Neural cell (in vitro differentiated cells): Measurements from ENCODE around the gene ALOX5.

Experiments
- EP300 ChIP-seq: fragments of 450-650 bp; conservative IDR thresholded peaks from 2 replicates; pipeline ENCODE4 v1.6.1; 2014; ENCODE audit warnings: antibody characterized with exemption, mild to moderate bottlenecking, moderate library complexity; ENCODE audit not compliant: poor library complexity, severe bottlenecking
- EZH2 ChIP-seq: fragments of 200-600, 300-800 bp; shearing (Covaris generic), sonication (generic); IDR thresholded peaks from 2 replicates; pipeline ENCODE4 v1.6.1; 2014; ENCODE audit warnings: antibody characterized with exemption, low read length, borderline replicate concordance, mild to moderate bottlenecking; ENCODE audit not compliant: insufficient read depth, poor library complexity, severe bottlenecking
- MXI1 ChIP-seq: fragments of 450-650 bp; conservative IDR thresholded peaks from 2 replicates; pipeline ENCODE4 v1.6.1; 2014; ENCODE audit warnings: antibody characterized with exemption, mild to moderate bottlenecking; ENCODE audit not compliant: poor library complexity, severe bottlenecking
- POLR2AphosphoS5 ChIP-seq: IDR thresholded peaks from 2 replicates; pipeline ENCODE4 v1.6.1; 2012
- RAD21 ChIP-seq: fragments of 450-650 bp; conservative IDR thresholded peaks from 2 replicates; pipeline ENCODE4 v1.6.1; 2014; ENCODE audit warnings: antibody characterized with exemption, mild to moderate bottlenecking, moderate library complexity
- SMC3 ChIP-seq: fragments of 450-650 bp; conservative IDR thresholded peaks from 2 replicates; pipeline ENCODE4 v1.6.1; 2014; ENCODE audit warnings: antibody characterized with exemption, mild to moderate bottlenecking, moderate library complexity; ENCODE audit not compliant: poor library complexity
- TAF1 ChIP-seq: IDR thresholded peaks from 2 replicates; pipeline ENCODE4 v1.6.1; 2012; ENCODE audit warnings: low read depth
- TF ChIP-seq, protein P1 (sequence below): fragments of 450-650 bp; IDR thresholded peaks from 2 replicates; pipeline ENCODE4 v1.5.1; 2014; ENCODE audit warnings: antibody characterized with exemption, mild to moderate bottlenecking, moderate library complexity; ENCODE audit not compliant: poor library complexity, severe bottlenecking
- TF ChIP-seq, protein P2 (sequence below): IDR thresholded peaks from 2 replicates; pipeline ENCODE4 v1.6.1; 2012; ENCODE audit warnings: borderline replicate concordance

GRCh38 chr10:45409782-45410181 is 35.8 kb downstream of the ALOX5 start:
- TF ChIP-seq, protein P1, sequence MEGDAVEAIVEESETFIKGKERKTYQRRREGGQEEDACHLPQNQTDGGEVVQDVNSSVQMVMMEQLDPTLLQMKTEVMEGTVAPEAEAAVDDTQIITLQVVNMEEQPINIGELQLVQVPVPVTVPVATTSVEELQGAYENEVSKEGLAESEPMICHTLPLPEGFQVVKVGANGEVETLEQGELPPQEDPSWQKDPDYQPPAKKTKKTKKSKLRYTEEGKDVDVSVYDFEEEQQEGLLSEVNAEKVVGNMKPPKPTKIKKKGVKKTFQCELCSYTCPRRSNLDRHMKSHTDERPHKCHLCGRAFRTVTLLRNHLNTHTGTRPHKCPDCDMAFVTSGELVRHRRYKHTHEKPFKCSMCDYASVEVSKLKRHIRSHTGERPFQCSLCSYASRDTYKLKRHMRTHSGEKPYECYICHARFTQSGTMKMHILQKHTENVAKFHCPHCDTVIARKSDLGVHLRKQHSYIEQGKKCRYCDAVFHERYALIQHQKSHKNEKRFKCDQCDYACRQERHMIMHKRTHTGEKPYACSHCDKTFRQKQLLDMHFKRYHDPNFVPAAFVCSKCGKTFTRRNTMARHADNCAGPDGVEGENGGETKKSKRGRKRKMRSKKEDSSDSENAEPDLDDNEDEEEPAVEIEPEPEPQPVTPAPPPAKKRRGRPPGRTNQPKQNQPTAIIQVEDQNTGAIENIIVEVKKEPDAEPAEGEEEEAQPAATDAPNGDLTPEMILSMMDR: no peak
- TF ChIP-seq EP300 (no peak), POLR2AphosphoS5 (no peak), EZH2 (no peak), MXI1 (no peak), TAF1 (no peak), SMC3 (no peak), RAD21 (no peak)
- TF ChIP-seq, protein P2, sequence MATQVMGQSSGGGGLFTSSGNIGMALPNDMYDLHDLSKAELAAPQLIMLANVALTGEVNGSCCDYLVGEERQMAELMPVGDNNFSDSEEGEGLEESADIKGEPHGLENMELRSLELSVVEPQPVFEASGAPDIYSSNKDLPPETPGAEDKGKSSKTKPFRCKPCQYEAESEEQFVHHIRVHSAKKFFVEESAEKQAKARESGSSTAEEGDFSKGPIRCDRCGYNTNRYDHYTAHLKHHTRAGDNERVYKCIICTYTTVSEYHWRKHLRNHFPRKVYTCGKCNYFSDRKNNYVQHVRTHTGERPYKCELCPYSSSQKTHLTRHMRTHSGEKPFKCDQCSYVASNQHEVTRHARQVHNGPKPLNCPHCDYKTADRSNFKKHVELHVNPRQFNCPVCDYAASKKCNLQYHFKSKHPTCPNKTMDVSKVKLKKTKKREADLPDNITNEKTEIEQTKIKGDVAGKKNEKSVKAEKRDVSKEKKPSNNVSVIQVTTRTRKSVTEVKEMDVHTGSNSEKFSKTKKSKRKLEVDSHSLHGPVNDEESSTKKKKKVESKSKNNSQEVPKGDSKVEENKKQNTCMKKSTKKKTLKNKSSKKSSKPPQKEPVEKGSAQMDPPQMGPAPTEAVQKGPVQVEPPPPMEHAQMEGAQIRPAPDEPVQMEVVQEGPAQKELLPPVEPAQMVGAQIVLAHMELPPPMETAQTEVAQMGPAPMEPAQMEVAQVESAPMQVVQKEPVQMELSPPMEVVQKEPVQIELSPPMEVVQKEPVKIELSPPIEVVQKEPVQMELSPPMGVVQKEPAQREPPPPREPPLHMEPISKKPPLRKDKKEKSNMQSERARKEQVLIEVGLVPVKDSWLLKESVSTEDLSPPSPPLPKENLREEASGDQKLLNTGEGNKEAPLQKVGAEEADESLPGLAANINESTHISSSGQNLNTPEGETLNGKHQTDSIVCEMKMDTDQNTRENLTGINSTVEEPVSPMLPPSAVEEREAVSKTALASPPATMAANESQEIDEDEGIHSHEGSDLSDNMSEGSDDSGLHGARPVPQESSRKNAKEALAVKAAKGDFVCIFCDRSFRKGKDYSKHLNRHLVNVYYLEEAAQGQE: no peak
